Gastroesophageal sphincter (tissue), 4 donors: ENCODE data around the gene SH3RF3. TPM values are rescaled to one million over a fixed set of nuclear protein-coding genes. Genes with fewer than 3 reads are reported as not detected.

Experiments
- ATAC-seq: fragments of 150-250 bp; one replicate; pipeline ENCODE4 v1.9.1; 2016; ENCODE audit warnings: mild to moderate bottlenecking, moderate library complexity
- H3K27ac ChIP-seq, 4 donors: fragments of 200-600 bp; sonication (generic) in 3 of 4; 1 replicate in 3 of 4; 2 replicates in 1 of 4; pipeline ENCODE4 v1.5.1; 2016 to 2019
- H3K27me3 ChIP-seq: fragments of 200-600 bp; sonication (generic); one replicate; pipeline ENCODE4 v1.5.1; 2019
- H3K36me3 ChIP-seq, 2 donors: fragments of 200-600 bp; sonication (generic); one replicate each; pipeline ENCODE4 v1.5.1; 2019; ENCODE audit warnings: control low read depth in 1 of 2
- H3K4me1 ChIP-seq, 3 donors: fragments of 200-600 bp; sonication (generic); 1 replicate in 2 of 3; 2 replicates in 1 of 3; pipeline ENCODE4 v1.5.1; 2016 to 2019; ENCODE audit warnings: control low read depth in 2 of 3
- H3K4me3 ChIP-seq, 2 donors: fragments of 200-600 bp; sonication (generic); one replicate each; pipeline ENCODE4 v1.5.1; 2019; ENCODE audit warnings: mild to moderate bottlenecking in 1 of 2, moderate library complexity in 1 of 2
- H3K9me3 ChIP-seq, 3 donors: fragments of 200-600 bp; sonication (generic); one replicate each; pipeline ENCODE4 v1.5.1; 2017 to 2019; ENCODE audit warnings: control low read depth in 2 of 3
- EP300 ChIP-seq: sonication (generic); formaldehyde crosslinking; IDR thresholded peaks from one replicate; pipeline ENCODE4 v1.6.1; 2017; ENCODE audit warnings: antibody characterized with exemption, mild to moderate bottlenecking
- POLR2A ChIP-seq, 2 donors: fragments of 450-650 bp; IDR thresholded peaks; one replicate each; pipeline ENCODE4 v1.6.1; 2017; ENCODE audit warnings: antibody characterized with exemption in 2 of 2, mild to moderate bottlenecking in 2 of 2, moderate library complexity in 1 of 2
- POLR2AphosphoS5 ChIP-seq: sonication (generic); formaldehyde crosslinking; IDR thresholded peaks from one replicate; pipeline ENCODE4 v1.6.1; 2017; ENCODE audit warnings: antibody characterized with exemption
- WGBS, 2 donors: methylation state at CpG; one replicate each; pipeline ENCODE4 v1.1.5; 2018; ENCODE audit warnings: low coverage in 1 of 2; 5-methylcytosine and 5-hydroxymethylcytosine counted together
- total RNA-seq, 4 donors: library from RNA; depleted of rRNA; stranded (reverse); fragments of >200 nt; gene quantifications; one replicate each; pipeline ENCODE4 v1.1.0, GENCODE V29; 2016
- TF ChIP-seq, protein P1 (sequence below), 4 experiments: fragments of 200-600 bp in 2 of 4; fragments of 450-650 bp in 2 of 4; sonication (generic) in 1 of 4; IDR thresholded peaks; one replicate each; pipeline ENCODE4 v1.5.1; 2017 to 2019; ENCODE audit warnings: antibody characterized with exemption in 4 of 4, mild to moderate bottlenecking in 2 of 4, moderate library complexity in 2 of 4

Gene SH3RF3
- total RNA-seq, 4 donors from 2014 or later: 10.1 to 15.8 (median 13.2) TPM

DNA sequence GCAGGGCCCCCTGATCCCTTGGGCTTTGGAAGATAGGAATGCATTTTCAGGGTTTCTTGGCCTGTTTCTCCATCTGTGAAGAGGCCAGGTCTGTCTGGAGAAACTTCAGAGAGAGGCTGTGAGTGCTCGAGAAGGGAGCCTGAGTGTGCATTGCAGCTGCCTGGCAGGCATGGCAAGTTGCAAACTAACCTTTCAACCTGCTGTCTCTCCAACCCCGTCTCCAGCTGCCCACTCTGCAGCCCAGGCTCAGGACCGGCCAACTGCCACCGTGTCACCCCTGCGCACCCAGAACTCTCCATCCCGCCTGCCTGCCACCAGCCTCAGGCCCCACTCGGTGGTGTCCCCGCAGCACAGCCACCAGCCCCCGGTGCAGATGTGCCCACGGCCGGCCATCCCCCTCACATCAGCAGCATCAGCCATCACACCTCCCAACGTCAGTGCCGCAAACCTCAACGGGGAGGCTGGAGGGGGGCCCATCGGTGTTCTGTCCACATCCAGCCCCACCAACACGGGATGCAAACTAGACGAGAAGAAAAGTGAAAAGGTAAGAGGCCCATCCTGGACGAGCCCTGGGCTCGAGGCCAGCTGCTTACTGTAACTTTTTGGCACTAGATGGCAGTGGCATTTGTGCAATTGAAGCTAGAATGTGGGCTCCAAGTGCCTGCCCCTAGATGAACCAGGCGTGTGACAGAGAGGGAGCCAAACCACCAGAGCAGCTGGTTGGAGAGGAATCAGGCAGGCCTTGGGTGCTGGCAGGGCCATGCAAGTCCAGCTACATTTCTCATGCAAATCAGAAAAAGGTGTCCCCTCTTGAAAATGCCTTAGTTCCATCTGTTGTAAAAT lies 320.2 kb downstream of the SH3RF3 start:
- no peak for ATAC-seq
- peak overlapping the region in 3 of 4 donors; percentile 14 to 31 (median 24) for H3K27ac ChIP-seq
- peaks cover 0 to 6% (median 0%) of the 10 kb centered on the region in 3 donors for H3K9me3 ChIP-seq
- peaks cover 0 to 14% of the 10 kb centered on the region in 2 donors for H3K36me3 ChIP-seq
- H3K27me3 ChIP-seq: no peaks in the 10 kb centered on the region
- H3K4me1 ChIP-seq: peaks cover 0 to 42% (median 0%) of the 10 kb centered on the region in 3 donors
- WGBS, 2 donors: 69 to 89% methylated on average over 2 to 8 of the region's 20 CpGs
- TF ChIP-seq POLR2A (IDR thresholded peaks at IDR 0.05) (no peak), EP300 (no peak), POLR2AphosphoS5 (peak; percentile 69)
- TF ChIP-seq, protein P1, sequence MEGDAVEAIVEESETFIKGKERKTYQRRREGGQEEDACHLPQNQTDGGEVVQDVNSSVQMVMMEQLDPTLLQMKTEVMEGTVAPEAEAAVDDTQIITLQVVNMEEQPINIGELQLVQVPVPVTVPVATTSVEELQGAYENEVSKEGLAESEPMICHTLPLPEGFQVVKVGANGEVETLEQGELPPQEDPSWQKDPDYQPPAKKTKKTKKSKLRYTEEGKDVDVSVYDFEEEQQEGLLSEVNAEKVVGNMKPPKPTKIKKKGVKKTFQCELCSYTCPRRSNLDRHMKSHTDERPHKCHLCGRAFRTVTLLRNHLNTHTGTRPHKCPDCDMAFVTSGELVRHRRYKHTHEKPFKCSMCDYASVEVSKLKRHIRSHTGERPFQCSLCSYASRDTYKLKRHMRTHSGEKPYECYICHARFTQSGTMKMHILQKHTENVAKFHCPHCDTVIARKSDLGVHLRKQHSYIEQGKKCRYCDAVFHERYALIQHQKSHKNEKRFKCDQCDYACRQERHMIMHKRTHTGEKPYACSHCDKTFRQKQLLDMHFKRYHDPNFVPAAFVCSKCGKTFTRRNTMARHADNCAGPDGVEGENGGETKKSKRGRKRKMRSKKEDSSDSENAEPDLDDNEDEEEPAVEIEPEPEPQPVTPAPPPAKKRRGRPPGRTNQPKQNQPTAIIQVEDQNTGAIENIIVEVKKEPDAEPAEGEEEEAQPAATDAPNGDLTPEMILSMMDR (IDR thresholded peaks at IDR 0.05): no peak
- H3K4me3 ChIP-seq: no peak overlapping the region

DNA sequence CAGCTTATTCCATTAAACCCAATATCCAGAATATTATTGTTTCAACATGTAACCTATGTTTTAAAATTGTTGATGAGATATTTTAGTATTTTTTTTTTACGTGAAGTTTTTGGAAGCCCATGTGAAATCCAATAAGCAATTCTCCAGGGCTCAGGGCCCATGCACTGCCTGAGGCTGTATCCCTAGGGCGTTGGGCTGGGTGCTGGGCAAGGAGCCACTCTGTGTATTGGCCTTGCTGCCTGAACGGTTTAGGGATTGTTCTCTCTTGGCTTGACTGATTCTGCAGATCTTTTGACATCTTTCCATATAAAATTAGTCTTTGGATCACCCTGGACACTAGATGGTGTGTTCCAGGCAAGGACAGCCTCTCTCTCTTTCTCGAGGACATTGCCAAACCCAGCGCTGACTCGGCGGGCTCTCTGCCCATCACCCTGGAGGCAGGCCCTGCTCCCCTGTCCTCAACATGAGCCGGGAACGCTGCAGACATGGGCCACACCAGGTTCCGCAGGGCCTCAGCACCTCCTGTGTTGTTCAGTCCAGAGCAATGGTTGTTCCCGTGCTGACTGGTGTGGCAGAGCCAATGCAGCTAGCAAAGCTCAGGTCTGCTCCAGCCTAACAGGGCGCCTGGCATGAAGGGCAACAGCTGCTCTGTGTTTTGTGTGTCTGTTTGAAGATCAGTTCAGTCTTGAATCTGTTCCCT lies 321.7 kb downstream of the SH3RF3 start:
- 48 to 65% methylated on average over 2 to 6 of the region's 12 CpGs for WGBS, 2 donors
- Histone ChIP-seq H3K9me3 (no peaks in the 10 kb centered on the region), H3K4me1 (peaks cover 0 to 42% (median 0%) of the 10 kb centered on the region in 3 donors), H3K27ac (no peak overlapping the region), H3K27me3 (no peaks in the 10 kb centered on the region), H3K36me3 (peaks cover 0 to 26% of the 10 kb centered on the region in 2 donors), H3K4me3 (no peak overlapping the region)
- TF ChIP-seq POLR2AphosphoS5: no peak
- TF ChIP-seq POLR2A (IDR thresholded peaks at IDR 0.05): no peak
- TF ChIP-seq EP300: no peak
- TF ChIP-seq, protein P1 (IDR thresholded peaks at IDR 0.05): no peak
- peak; percentile 7 for ATAC-seq

DNA sequence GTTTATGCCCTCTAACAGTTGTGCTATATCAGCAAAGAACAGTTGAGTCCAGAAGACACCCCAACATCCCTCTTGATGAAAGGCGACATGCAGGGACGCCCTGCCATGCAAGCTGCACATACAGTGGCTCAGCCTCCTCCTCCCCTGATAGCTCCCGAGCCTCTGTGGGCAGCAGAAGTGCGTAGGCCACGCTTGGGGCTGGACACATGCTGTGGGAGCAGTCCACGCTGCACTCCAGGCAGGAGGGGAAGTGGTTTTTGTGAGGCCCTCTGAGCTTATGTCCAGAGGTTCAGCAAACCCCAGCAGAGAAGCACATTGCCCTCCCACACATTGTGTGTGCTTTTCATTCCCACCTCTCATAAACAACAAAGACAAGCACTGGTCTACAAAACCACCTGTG lies 322.7 kb downstream of the SH3RF3 start:
- no peaks in the 10 kb centered on the region for H3K27me3 ChIP-seq
- H3K36me3 ChIP-seq: peaks cover 0 to 31% of the 10 kb centered on the region in 2 donors
- no peaks in the 10 kb centered on the region for H3K9me3 ChIP-seq
- peaks cover 0 to 47% (median 0%) of the 10 kb centered on the region in 3 donors for H3K4me1 ChIP-seq
- H3K27ac ChIP-seq: no peak overlapping the region
- 100% methylated on average over 1 of the region's 6 CpGs; no CpG with 5 or more reads in 1 of the 2 donors for WGBS, 2 donors
- H3K4me3 ChIP-seq: no peak overlapping the region
- TF ChIP-seq, protein P1 (IDR thresholded peaks at IDR 0.05): no peak
- TF ChIP-seq POLR2AphosphoS5: no peak
- no peak for TF ChIP-seq POLR2A (IDR thresholded peaks at IDR 0.05)
- TF ChIP-seq EP300: no peak
- no peak for ATAC-seq

DNA sequence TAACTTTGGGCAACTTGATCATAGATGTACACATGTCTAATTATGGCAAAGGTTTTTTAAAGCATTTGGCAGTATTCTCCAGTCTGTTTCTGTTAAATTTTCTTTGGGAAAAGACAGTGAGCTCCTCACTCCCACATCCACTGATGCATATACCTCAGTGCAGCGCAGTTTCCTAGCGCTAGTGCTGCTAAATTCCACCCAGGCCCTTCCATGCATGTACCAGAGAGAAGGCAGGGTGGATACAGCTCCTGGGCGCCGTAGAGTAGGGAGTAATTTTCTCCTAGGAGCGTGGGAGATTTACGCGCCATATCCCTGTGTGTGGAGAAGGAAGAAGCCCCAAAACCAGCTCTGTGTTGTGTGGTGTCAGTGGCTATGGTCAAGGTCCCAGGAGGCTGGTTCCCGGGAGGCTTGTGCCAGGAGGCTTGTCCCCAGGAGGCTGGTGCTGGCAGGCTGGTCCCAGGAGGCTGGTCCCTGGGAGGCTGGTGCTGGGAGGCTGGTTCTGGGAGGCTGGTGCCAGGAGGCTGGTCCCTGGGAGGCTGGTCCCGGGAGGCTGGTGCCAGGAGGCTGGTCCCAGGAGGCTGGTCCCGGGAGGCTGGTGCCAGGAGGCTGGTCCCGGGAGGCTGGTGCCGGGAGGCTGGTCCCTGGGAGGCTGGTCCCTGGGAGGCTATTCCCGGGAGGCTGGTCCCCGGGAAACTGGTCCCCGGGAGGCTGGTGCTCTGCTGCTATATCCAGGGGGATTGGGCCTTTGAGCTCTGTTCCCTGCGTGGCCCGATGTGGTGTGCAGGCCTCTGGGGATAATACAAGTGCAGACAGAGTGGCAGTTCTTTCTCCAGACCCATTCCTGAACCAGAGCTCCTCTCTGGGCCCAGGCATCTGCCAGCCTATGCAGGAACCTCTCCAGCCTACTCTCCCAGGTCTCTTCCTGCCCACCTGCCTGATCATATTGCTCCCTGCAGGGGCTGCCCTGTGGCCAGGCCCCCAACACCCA lies 323.6 kb downstream of the SH3RF3 start:
- Histone ChIP-seq H3K4me3 (no peak overlapping the region), H3K27me3 (no peaks in the 10 kb centered on the region), H3K9me3 (no peaks in the 10 kb centered on the region), H3K4me1 (peaks cover 0 to 38% (median 0%) of the 10 kb centered on the region in 3 donors), H3K27ac (no peak overlapping the region), H3K36me3 (peaks cover 0 to 31% of the 10 kb centered on the region in 2 donors)
- no peak for TF ChIP-seq POLR2AphosphoS5
- no peak for ATAC-seq
- WGBS, 2 donors: 81% methylated on average over 5 of the region's 17 CpGs; no CpG with 5 or more reads in 1 of the 2 donors
